ENCODE results near the gene NEXMIF. TPM values are rescaled to one million over a fixed set of nuclear protein-coding genes. Genes with fewer than 3 reads are reported as not detected.
"Not testable (repeated sequence)": the region's sequence is repeated elsewhere in the genome, so short reads cannot be mapped to it uniquely, and the experiment has no call there.

Gene NEXMIF
- total RNA-seq, 2 experiments from 2014 or later: 0.08 to 0.10 TPM

- ChIA-PET POLR2A (no interaction called here), CTCF (no interaction called here)
Observed at GRCh38 chrX:74800062-74800461, 125.2 kb downstream of the NEXMIF start.

- ChIA-PET CTCF (no interaction called here), POLR2A (no interaction called here)
Observed at GRCh38 chrX:74797338-74797887, 127.8 kb downstream of the NEXMIF start.

- POLR2A ChIA-PET: no interaction called here
- CTCF ChIA-PET: no interaction called here
Observed at GRCh38 chrX:74788545-74789086, 136.6 kb downstream of the NEXMIF start.

GRCh38 chrX:74784629-74785028, 140.6 kb downstream of the NEXMIF start:
- POLR2A ChIA-PET: no interaction called here
- CTCF ChIA-PET: no interaction called here

- ChIA-PET CTCF (no interaction called here), POLR2A (no interaction called here)
Observed at GRCh38 chrX:74781507-74782034, 143.7 kb downstream of the NEXMIF start.

GRCh38 chrX:74779175-74779574, 146.1 kb downstream of the NEXMIF start:
- POLR2A ChIA-PET: no interaction called here
- CTCF ChIA-PET: no interaction called here

- POLR2A ChIA-PET: no interaction called here
Observed at GRCh38 chrX:74774988-74775387, 150.3 kb downstream of the NEXMIF start.

GRCh38 chrX:74736450-74736849, 188.8 kb downstream of the NEXMIF start:
- POLR2A ChIA-PET: no interaction called here
- CTCF ChIA-PET: no interaction called here

More at GRCh38 chrX:74774988-74775387, 150.3 kb downstream of the NEXMIF start:
- CTCF ChIA-PET: no interaction called here

- ChIA-PET POLR2A (no interaction called here), CTCF (no interaction called here)
Observed at GRCh38 chrX:74705269-74705668, 220.0 kb downstream of the NEXMIF start.

GRCh38 chrX:74701343-74701742, 223.9 kb downstream of the NEXMIF start:
- POLR2A ChIA-PET, CTCF ChIA-PET: not testable (repeated sequence)

GRCh38 chrX:74684466-74684865, 240.8 kb downstream of the NEXMIF start:
- POLR2A ChIA-PET: no interaction called here
- CTCF ChIA-PET: no interaction called here

Other genes starting within 250 kb of the NEXMIF start
- 10 to 100 TPM; 28.5 to 30.8 TPM for gene ABCB7, start 230.8 kb upstream of the NEXMIF start, total RNA-seq